Measurements from ENCODE around the gene CACNB4.

DNA sequence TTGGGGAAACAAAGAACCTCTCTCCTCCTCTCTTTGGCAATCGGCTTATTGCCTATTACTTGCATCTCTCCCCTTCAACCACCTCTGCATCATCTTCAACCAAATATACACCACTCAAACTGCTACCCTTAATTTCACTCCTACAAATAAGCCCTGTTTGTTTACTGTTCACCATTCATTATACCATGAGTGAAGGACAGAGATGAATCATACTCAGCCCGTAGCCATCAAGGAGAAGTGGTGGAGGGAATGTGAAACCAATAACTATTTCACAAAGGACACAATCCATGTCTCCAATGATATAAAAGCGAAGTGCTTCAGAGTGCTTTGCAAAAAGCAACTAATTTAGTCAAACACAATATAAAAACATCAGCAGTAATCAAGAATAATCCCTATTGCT lies 76.8 kb downstream of the CACNB4 start:
- TF ChIP-seq POLR2A (IDR thresholded peaks at IDR 0.05), result no peak
- TF ChIP-seq, protein P1, sequence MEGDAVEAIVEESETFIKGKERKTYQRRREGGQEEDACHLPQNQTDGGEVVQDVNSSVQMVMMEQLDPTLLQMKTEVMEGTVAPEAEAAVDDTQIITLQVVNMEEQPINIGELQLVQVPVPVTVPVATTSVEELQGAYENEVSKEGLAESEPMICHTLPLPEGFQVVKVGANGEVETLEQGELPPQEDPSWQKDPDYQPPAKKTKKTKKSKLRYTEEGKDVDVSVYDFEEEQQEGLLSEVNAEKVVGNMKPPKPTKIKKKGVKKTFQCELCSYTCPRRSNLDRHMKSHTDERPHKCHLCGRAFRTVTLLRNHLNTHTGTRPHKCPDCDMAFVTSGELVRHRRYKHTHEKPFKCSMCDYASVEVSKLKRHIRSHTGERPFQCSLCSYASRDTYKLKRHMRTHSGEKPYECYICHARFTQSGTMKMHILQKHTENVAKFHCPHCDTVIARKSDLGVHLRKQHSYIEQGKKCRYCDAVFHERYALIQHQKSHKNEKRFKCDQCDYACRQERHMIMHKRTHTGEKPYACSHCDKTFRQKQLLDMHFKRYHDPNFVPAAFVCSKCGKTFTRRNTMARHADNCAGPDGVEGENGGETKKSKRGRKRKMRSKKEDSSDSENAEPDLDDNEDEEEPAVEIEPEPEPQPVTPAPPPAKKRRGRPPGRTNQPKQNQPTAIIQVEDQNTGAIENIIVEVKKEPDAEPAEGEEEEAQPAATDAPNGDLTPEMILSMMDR (IDR thresholded peaks at IDR 0.05), result no peak
